ENCODE results near the gene SERINC5.

GRCh38 chr5:80174790-80175189, 81.1 kb downstream of the SERINC5 start:
- TF ChIP-seq CTCF (conservative IDR thresholded peaks at IDR 0.05; ENCODE audit: low read depth, low read length) (no peak), EZH2 (IDR thresholded peaks at IDR 0.05; ENCODE audit: low read length, unreplicated experiment) (no peak), EZH2phosphoT487 (IDR thresholded peaks at IDR 0.05; ENCODE audit: borderline replicate concordance, low read length) (no peak)
